Measurements from ENCODE around the gene TAMALIN.

DNA sequence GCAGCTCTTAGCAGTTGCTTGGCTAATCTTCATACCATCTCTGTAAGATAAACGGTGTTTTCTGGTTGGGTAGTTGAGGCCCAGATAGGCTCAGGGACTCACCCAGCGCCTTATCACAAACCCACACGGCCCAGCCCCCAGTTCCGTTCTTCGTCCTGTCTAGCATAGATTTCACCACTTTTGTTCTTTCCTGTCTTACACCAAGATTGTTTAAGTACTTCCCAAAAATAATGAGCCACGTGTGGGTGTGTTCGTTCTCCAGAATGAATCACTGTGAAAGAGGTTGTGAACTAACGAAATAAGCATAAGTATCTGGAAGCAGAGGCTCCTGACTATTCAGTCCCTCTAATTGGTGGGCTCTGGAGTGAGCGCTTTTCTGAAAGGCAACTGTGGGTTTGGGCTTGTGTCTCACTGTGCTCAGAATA lies 33.9 kb upstream of the TAMALIN start:
- TF ChIP-seq CTCF (IDR thresholded peaks at IDR 0.05; ENCODE audit: poor library complexity) (no peak), EZH2phosphoT487 (IDR thresholded peaks at IDR 0.05; ENCODE audit: low read depth, severe bottlenecking, unreplicated experiment) (no peak)
